Stomach (tissue), 4 donors: ENCODE data around the gene C2orf92.
"Not testable (repeated sequence)": the region's sequence is repeated elsewhere in the genome, so short reads cannot be mapped to it uniquely, and the experiment has no call there.

ENCODE experiments used
- EP300 ChIP-seq: sonication (generic); formaldehyde crosslinking; IDR thresholded peaks from one replicate; pipeline ENCODE4 v1.6.1; 2017; ENCODE audit warnings: antibody characterized with exemption
- POLR2A ChIP-seq, 4 donors: fragments of 450-650 bp; IDR thresholded peaks; one replicate each; pipeline ENCODE4 v1.6.1; 2016; ENCODE audit warnings: antibody characterized with exemption in 4 of 4, control low read depth in 2 of 4, mild to moderate bottlenecking in 1 of 4, moderate library complexity in 1 of 4
- POLR2AphosphoS5 ChIP-seq, 3 donors: sonication (generic); formaldehyde crosslinking; IDR thresholded peaks; one replicate each; pipeline ENCODE4 v1.6.1; 2016; ENCODE audit warnings: antibody characterized with exemption in 3 of 3
- TF ChIP-seq, protein P1 (sequence below), 7 experiments: fragments of 450-650 bp in 4 of 7; fragments of 200-600 bp in 3 of 7; sonication (generic) in 3 of 7; IDR thresholded peaks; one replicate each; pipeline ENCODE4 v1.5.1; 2016 to 2019; ENCODE audit warnings: antibody characterized with exemption in 7 of 7, control low read depth in 2 of 7, mild to moderate bottlenecking in 1 of 7

DNA sequence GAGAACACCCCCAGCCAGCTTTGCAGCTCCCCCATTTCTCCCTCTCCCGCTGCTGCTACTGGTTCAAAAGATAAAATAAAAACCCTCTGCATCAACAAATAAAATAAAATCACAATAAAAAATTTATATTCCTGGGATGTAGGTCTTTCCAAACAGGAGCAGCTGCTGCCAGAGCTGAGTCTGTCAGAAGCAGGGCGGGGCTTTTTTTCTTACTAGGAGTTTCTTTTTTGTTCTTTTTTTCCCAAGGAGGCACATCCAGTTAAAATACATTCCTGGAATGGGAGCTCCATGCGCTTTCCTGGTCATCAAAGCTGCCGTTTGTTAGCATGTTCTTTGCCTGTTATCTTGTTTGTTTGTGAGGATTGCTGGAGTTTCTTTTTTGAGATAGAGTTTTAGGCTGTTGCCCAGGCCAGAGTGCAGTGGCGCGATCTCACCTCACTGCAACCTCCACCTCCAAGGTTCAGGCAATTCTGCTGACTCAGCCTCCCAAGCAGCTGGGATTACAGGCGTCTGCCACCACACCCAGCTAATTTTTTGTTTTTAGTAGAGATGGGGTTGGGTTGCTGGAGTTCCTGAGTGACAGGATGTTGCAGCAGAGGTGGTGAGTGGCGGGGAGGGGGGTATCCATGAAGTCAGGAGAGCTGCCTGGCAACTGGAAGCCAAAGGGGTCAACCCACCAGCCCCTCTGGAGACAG lies 44.0 kb upstream of the C2orf92 start:
- TF ChIP-seq, protein P1, sequence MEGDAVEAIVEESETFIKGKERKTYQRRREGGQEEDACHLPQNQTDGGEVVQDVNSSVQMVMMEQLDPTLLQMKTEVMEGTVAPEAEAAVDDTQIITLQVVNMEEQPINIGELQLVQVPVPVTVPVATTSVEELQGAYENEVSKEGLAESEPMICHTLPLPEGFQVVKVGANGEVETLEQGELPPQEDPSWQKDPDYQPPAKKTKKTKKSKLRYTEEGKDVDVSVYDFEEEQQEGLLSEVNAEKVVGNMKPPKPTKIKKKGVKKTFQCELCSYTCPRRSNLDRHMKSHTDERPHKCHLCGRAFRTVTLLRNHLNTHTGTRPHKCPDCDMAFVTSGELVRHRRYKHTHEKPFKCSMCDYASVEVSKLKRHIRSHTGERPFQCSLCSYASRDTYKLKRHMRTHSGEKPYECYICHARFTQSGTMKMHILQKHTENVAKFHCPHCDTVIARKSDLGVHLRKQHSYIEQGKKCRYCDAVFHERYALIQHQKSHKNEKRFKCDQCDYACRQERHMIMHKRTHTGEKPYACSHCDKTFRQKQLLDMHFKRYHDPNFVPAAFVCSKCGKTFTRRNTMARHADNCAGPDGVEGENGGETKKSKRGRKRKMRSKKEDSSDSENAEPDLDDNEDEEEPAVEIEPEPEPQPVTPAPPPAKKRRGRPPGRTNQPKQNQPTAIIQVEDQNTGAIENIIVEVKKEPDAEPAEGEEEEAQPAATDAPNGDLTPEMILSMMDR (IDR thresholded peaks at IDR 0.05): not testable (repeated sequence)
- TF ChIP-seq POLR2AphosphoS5 (IDR thresholded peaks at IDR 0.05); POLR2A (IDR thresholded peaks at IDR 0.05); EP300: not testable (repeated sequence)
